ENCODE measurements around the gene TCF4. TPM values are rescaled to one million over a fixed set of nuclear protein-coding genes. Genes with fewer than 3 reads are reported as not detected.
A peak's percentile ranks its signal among the peaks of the same experiment; 100 is the strongest.

The TCF4 gene
- total and polyA plus RNA-seq, 2 experiments from 2014 or later = 77.7 to 89.2 TPM

- TF ChIP-seq CTCF (conservative IDR thresholded peaks at IDR 0.05; ENCODE audit: low read depth in 2 of 2) = no peak
- no peak for TF ChIP-seq POLR2AphosphoS5 (IDR thresholded peaks at IDR 0.05; ENCODE audit: low read depth)
- TF ChIP-seq CREB1 (CRISPR knock-in tag; IDR thresholded peaks at IDR 0.05; ENCODE audit: low read depth) = no peak
- TF ChIP-seq ETS1 (IDR thresholded peaks at IDR 0.05) = no peak
- no peak for TF ChIP-seq ZNF331 (CRISPR knock-in tag; IDR thresholded peaks at IDR 0.05; ENCODE audit: low read depth)
These were observed 428 bp downstream of the TCF4 start (continued) for GRCh38 chr18:55587418-55588110.

- Histone ChIP-seq H3K4me1 (ENCODE audit: insufficient read depth) (peaks cover 30% of the 10 kb centered on the region), H3K79me2 (replicated peaks; ENCODE audit: insufficient read depth) (peaks cover 62% of the 10 kb centered on the region), H4K20me1 (replicated peaks; ENCODE audit: insufficient read depth) (no peaks in the 10 kb centered on the region), H3K9me2 (ENCODE audit: insufficient read depth) (no peaks in the 10 kb centered on the region), H2AFZ (no peak overlapping the region), H3F3A (replicated peaks; ENCODE audit: low read depth) (no peaks in the 10 kb centered on the region), H3K4me2 (peak overlapping the region; percentile 80), H3K27ac (ENCODE audit: low read depth) (peak overlapping the region; percentile 78; the same call in 1 of the 2 replicates), H3K4me3 (peak overlapping the region; percentile 66), H3K36me3 (ENCODE audit: insufficient read depth) (no peaks in the 10 kb centered on the region), H3K27me3 (ENCODE audit: insufficient read depth) (no peaks in the 10 kb centered on the region)
- TF ChIP-seq STAT1 (IDR thresholded peaks at IDR 0.05; ENCODE audit: unreplicated experiment) (no peak), CREB1 (CRISPR knock-in tag; IDR thresholded peaks at IDR 0.05; ENCODE audit: low read depth) (no peak), ZNF114 (CRISPR knock-in tag; IDR thresholded peaks at IDR 0.05) (no peak), EZH2phosphoT487 (IDR thresholded peaks at IDR 0.05; ENCODE audit: unreplicated experiment) (no peak), POLR2AphosphoS5 (IDR thresholded peaks at IDR 0.05; ENCODE audit: low read depth) (peak; percentile 26; the same call in 1 of the 2 replicates)
- Mint-ChIP-seq H3K4me1 (peaks cover 50% of the 10 kb centered on the region), H3K27me3 (ENCODE audit: insufficient read depth, low read depth, poor library complexity) (peaks cover 2% of the 10 kb centered on the region), H3K9me3 (no peaks in the 10 kb centered on the region; the same call in 2 of the 3 replicates), H3K36me3 (ENCODE audit: low read depth) (peaks cover 33% of the 10 kb centered on the region), H3K27ac (peak overlapping the region; percentile 75), H3K4me3 (peak overlapping the region; percentile 89)
- DNase-seq (ENCODE audit: low spot score) (peak; percentile 25), ATAC-seq (no peak)
These were observed 2.0 kb downstream of the TCF4 start for GRCh38 chr18:55585920-55586561.

Measured in GM23338 (cell line).